KOPT-K1 (cell line): Measurements from ENCODE around the gene GSTT2B.
"Not testable (repeated sequence)": the region's sequence is repeated elsewhere in the genome, so short reads cannot be mapped to it uniquely, and the experiment has no call there.

Experiments used
- H3K27ac ChIP-seq: fragments of 200-600 bp; sonication (generic); 2 replicates; pipeline ENCODE4 v1.5.1; 2016; ENCODE audit warnings: antibody characterized with exemption, mild to moderate bottlenecking, low read depth, low read length; ENCODE audit not compliant: poor library complexity, severe bottlenecking
- H3K36me3 ChIP-seq: fragments of 200-600 bp; sonication (generic); 2 replicates; pipeline ENCODE4 v1.5.1; 2017; ENCODE audit warnings: antibody characterized with exemption, mild to moderate bottlenecking, low read length, moderate library complexity; ENCODE audit not compliant: insufficient read depth
- H3K9me3 ChIP-seq: fragments of 200-600 bp; sonication (generic); 2 replicates; pipeline ENCODE4 v1.5.1; 2017; ENCODE audit warnings: antibody characterized with exemption, low read length, mild to moderate bottlenecking; ENCODE audit not compliant: insufficient read depth, poor library complexity, severe bottlenecking

Gene GSTT2B

DNA sequence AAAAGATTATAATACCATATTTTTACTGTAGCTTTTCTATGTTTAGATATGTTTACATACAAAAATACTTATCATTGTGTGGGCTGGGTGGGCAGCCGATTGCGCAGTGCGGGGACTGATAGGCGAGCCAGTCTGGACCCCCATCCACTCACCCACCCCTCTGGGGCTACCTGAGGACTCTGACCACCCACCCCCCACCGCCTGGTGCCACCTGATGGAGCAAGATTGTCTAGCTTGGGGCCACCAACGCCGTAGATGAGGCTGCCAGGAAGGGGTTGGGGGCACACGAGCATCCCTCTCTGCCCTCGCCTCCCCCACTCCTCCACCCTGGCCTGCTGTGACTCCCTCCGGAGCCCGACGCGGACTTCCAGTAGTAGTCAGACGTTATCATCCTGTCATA is 34.4 kb downstream of the GSTT2B start:
- Histone ChIP-seq H3K27ac (no peak overlapping the region), H3K36me3 (peaks cover 76% of the 10 kb centered on the region; the same call in 1 of the 2 replicates), H3K9me3 (peaks cover 29% of the 10 kb centered on the region)

DNA sequence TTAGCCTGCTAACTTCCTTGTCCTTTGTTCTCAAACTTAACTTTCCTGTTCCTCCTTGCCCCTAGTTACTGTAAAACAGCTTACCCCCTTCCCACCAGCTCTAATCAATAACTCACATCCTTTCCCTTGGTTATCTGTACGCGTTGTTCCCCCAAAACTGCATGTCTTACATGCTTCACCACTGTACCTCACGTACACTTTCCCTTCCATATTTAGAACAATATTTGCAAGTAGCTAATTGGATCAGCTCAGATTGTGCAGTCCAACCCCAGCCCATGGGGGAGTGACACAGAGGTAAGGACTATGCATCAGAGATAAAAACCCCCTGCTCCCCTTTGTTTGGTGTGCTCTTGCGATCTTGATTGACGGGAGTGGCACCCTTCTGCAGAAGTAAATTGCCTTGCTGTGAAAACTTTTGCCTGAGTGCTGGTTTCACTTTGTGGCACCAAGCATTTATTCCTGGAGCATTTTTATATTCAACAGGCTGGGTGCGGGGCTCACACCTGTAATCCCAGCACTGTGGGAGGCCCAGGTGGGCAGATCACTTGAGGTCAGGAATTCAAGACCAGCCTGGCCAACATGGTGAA is 35.9 kb downstream of the GSTT2B start:
- no peak overlapping the region for H3K27ac ChIP-seq
- peaks cover 22% of the 10 kb centered on the region for H3K9me3 ChIP-seq
- peaks cover 69% of the 10 kb centered on the region; the same call in 1 of the 2 replicates for H3K36me3 ChIP-seq

DNA sequence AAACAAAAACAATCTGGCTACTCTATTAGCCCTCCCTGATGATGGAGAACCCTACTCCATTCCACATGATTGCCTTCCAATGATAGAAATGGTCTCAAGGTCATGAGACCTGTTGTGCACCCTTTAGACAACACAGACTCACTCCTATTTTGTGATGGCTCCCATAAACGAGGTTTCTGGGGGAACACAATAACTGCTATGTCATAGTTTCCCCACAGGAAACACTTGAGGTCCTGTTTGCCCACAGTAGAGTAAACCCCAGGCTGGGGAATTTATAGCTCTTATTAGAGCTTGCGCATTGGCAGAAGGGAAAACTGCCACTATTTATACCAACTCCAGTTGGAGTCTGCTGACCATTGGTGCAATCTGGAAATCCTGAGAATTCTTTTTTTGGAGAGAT is 38.1 kb downstream of the GSTT2B start:
- Histone ChIP-seq H3K27ac (no peak overlapping the region), H3K9me3 (peaks cover 20% of the 10 kb centered on the region), H3K36me3 (peaks cover 57% of the 10 kb centered on the region; the same call in 1 of the 2 replicates)

- peaks cover 45% of the 10 kb centered on the region; the same call in 1 of the 2 replicates for H3K36me3 ChIP-seq
- not testable (repeated sequence) for H3K27ac ChIP-seq
- peaks cover 18% of the 10 kb centered on the region for H3K9me3 ChIP-seq
These were observed 39.3 kb downstream of the GSTT2B start for GRCh38 chr22:23921586-23922201.

- H3K36me3 ChIP-seq: peaks cover 31% of the 10 kb centered on the region; the same call in 1 of the 2 replicates
- H3K9me3 ChIP-seq, H3K27ac ChIP-seq: not testable (repeated sequence)
These were observed 40.8 kb downstream of the GSTT2B start for GRCh38 chr22:23920267-23920611.

DNA sequence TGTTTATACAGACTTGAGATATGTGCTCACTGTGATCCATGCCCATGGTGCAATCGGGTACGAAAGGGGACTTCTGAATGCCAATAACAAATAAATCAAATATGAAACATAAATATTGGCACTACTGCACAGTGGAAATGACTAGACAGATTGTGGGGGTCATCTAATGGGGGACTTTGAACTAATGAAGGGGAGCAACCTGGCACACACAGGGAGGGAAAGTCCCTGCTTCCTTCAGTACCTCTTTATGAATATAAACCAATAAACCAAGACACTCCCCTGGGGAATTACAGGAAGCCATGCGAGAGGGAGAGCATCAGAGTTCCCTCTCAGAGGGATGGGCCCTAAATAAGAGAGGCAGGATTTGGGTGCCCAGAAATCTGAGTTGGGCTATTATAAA is 45.7 kb downstream of the GSTT2B start:
- Histone ChIP-seq H3K36me3 (peaks cover 5% of the 10 kb centered on the region; the same call in 1 of the 2 replicates), H3K9me3 (no peaks in the 10 kb centered on the region), H3K27ac (no peak overlapping the region)

DNA sequence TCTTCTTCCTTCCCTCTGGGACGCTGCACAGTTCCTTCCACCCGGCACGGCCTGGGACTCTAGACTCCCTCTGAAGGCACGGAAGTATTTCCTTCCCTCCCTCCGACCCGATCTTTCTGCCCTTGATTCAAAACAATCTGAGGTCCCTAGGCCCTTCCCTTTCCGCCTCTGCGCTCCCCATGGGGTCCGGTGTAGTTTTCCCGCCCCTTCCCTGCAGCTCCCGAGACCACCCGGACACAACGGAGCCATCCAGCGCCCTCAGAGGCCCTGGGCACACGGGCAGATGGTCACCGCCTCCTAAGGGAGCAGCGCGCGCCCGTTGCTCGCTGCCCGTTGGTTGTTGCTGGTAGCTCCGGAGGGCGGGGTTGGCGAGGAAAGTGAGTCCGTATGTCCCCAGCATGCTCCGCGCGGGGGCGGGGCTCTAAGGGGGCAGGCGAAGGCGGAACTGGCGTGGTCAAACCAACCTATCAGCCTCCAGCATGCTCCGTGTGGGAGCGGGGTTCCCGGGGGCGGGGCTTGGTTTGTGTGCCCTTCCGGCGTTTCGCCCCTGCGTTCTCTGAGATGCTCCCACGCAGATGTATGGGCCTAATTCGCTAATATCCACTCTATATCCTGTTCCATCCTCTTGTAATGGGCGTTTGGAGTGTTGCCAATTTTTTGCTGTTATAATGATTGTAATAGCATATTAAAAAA is 47.2 kb downstream of the GSTT2B start:
- no peaks in the 10 kb centered on the region for H3K9me3 ChIP-seq
- 0 out of 2 replicates have a peak, but pooled peaks cover 5% of the 10 kb centered on the region for H3K36me3 ChIP-seq
- peak overlapping the region; percentile 94 for H3K27ac ChIP-seq

DNA sequence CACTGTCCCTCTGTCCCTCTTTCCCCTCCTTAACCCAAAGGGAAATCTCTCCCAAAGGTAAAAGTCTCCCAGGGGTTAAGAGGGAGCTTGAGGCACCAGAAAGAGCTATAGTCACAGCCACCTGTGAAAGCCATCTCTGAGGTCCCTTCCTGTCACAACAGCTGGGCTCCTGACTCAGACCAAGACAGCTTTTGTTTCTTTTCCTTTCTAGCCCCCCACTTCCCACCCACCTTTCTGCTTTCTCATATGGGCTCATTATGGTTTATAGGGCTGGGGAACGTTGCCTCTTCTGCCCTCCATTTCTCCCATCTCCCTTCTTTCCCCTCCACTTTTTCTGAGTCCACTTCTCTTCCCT is 47.7 kb downstream of the GSTT2B start:
- Histone ChIP-seq H3K27ac (peak overlapping the region; percentile 94), H3K9me3 (no peaks in the 10 kb centered on the region), H3K36me3 (0 out of 2 replicates have a peak, but pooled peaks cover under 1% of the 10 kb centered on the region)

DNA sequence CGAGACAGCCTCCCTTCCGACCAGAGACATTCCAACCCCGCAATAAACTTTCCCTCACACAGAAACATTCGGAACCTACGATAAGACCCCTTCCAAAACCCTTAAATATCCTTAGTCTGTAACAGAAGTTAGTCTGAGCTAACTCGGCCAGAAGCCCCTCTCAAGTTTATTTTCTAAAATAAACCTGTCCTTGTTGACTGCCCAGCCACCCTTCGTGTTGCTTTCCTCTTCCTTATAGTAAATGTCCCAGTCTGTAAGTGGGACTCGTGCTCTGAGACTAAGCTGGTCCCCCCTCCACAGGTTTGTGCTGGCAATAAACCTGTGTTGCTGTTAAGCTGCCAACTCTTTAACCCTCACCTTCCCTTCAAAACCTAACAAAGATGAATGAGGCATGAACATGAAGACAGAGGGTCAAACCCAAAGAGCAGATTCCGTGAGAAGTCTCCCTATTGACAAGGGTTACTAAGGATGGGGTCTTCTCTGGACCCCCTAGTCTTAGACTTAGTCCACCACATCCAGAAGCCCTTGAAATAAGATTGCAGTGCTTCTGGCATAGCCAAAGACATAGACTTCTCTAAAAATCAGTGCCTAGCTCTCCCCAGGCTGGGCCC is 48.6 kb downstream of the GSTT2B start:
- H3K9me3 ChIP-seq: no peaks in the 10 kb centered on the region
- H3K36me3 ChIP-seq: no peaks in the 10 kb centered on the region
- no peak overlapping the region for H3K27ac ChIP-seq

DNA sequence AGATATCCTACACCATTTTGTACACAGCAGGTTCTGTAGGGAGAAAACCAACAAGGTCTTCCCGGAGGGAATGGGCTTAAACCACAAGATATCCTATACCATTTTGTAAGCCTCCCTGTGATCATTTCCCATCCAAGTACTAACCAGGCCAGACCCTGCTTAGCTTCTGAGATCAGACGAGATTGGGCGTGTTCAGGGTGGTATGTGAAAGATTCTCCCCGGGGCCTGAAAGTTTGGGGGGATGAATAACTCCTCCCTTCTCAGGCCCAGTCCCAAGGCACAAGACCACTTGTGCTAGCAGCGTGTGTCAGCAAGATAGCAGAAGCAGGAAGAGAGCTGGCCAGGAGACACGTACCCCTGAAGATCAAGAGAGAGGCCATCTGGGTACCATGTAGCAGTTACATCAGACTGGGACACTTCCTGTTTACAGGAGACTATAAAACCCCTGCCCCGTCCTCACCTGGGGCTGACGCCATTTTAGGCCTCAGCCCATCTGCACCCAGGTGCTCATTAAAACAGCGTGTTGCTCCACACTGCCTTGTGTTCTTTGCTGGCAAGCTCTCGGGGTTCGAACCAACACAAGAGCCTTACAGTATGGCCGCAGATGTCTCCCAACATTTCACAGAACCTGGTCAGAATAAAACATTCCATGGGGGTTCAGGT is 49.5 kb downstream of the GSTT2B start:
- H3K9me3 ChIP-seq: no peaks in the 10 kb centered on the region
- no peak overlapping the region for H3K27ac ChIP-seq
- no peaks in the 10 kb centered on the region for H3K36me3 ChIP-seq

DNA sequence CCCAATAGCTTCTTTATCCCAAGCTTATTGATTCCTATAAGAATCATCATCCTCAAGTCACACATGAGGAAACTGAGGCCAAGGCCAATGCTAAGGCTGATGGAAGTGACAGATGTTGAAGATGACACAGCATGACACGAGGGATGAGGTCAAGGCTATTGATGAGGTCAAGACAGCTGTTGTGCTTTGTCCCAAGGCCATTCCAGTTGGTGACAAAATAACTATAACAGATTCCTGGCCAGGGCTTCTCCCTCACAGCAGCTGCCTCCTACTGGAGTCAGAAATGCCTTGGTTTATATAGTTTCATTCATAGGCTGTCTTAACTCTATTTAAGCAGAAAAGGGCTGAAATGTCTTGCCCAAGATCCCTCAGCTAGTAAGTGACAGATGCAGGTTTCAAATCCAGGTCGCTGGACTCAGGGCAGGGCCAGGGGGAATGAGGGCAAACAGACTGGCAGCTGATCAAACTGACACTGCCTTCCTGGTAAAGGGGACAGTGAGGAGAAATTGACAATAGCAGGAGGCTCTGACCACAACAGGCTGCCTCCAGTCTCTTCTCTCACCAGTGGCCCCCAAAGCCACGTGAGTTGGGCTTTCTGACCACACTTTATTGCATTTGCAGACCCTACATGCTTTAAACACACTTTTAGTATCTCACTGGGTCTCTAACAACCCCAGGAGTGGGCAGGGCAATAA is 50.4 kb downstream of the GSTT2B start:
- H3K9me3 ChIP-seq: no peaks in the 10 kb centered on the region
- no peak overlapping the region for H3K27ac ChIP-seq
- H3K36me3 ChIP-seq: no peaks in the 10 kb centered on the region

DNA sequence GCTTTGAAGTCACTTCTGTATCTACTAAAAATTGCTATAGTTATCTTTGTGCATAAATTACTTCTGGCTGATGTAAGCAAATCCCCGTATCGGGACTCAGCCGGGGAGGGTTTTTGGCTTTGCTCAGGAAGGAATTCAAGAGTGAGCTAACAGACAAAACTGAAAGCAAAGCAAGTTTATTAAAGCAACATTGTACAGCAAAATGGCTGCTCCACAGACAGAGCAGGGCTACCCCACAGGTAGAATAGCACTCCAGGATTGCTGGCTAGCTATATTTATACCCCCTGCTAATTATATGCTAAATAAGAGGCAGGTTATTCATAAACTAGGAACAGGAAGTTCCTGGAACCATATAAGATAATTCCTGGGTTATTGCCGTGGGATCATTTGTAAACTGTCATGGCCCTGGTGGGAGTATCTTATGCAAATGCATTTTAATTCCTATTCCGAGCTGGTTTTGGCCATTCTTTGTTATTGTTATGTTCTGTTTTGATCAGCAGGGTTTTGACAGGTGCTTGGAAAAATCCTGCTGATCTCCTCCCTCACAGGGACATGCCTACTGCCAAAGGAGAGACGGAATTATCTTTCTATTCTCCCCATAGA is 51.6 kb downstream of the GSTT2B start:
- no peaks in the 10 kb centered on the region for H3K9me3 ChIP-seq
- no peaks in the 10 kb centered on the region for H3K36me3 ChIP-seq
- no peak overlapping the region for H3K27ac ChIP-seq

GRCh38 chr22:23908587-23909205 is 52.3 kb downstream of the GSTT2B start:
- Histone ChIP-seq H3K27ac (no peak overlapping the region), H3K9me3 (no peaks in the 10 kb centered on the region), H3K36me3 (no peaks in the 10 kb centered on the region)

- H3K27ac ChIP-seq, H3K9me3 ChIP-seq, H3K36me3 ChIP-seq: not testable (repeated sequence)
These were observed 53.6 kb downstream of the GSTT2B start for GRCh38 chr22:23907423-23907822.
